KMS-11 (cell line): Measurements from ENCODE around the gene RBM26.

Experiments
- H2AFZ ChIP-seq: fragments of 200-600 bp; sonication (generic); 2 replicates; pipeline ENCODE4 v1.6.1; 2016; ENCODE audit warnings: antibody characterized with exemption, mixed run types, low read depth
- H3K27ac ChIP-seq: fragments of 200-600 bp; sonication (generic); 2 replicates; pipeline ENCODE4 v1.6.1; 2016; ENCODE audit warnings: mild to moderate bottlenecking, mixed run types
- H3K27me3 ChIP-seq: fragments of 200-600 bp; sonication (generic); 2 replicates; pipeline ENCODE4 v1.6.1; 2017; ENCODE audit warnings: mild to moderate bottlenecking, low read depth, mixed run types, moderate library complexity; ENCODE audit not compliant: insufficient read depth
- H3K36me3 ChIP-seq: fragments of 200-600 bp; sonication (generic); 2 replicates; pipeline ENCODE4 v1.6.1; 2017; ENCODE audit warnings: mild to moderate bottlenecking, mixed run types; ENCODE audit not compliant: insufficient read depth
- H3K4me1 ChIP-seq: fragments of 200-600 bp; sonication (generic); 2 replicates; pipeline ENCODE4 v1.6.1; 2016; ENCODE audit warnings: mild to moderate bottlenecking, low read depth, mixed run types; ENCODE audit not compliant: poor library complexity, severe bottlenecking
- H3K4me2 ChIP-seq: fragments of 200-600 bp; sonication (generic); 2 replicates; pipeline ENCODE4 v1.7.0; 2016; ENCODE audit warnings: mild to moderate bottlenecking, mixed run types
- H3K4me3 ChIP-seq: fragments of 200-600 bp; sonication (generic); IDR thresholded peaks from 2 replicates; pipeline ENCODE4 v1.6.1; 2017; ENCODE audit warnings: low read depth, low read length, mixed read lengths; ENCODE audit not compliant: insufficient read depth
- H3K79me2 ChIP-seq: fragments of 200-600 bp; sonication (generic); 2 replicates; pipeline ENCODE4 v1.6.1; 2016; ENCODE audit warnings: low read depth, mixed run types; ENCODE audit not compliant: insufficient read depth
- H3K9ac ChIP-seq: fragments of 200-600 bp; sonication (generic); 2 replicates; pipeline ENCODE4 v1.6.1; 2016; ENCODE audit warnings: mild to moderate bottlenecking, mixed run types
- H4K20me1 ChIP-seq: fragments of 200-600 bp; sonication (generic); 2 replicates; pipeline ENCODE4 v1.6.1; 2016; ENCODE audit warnings: mild to moderate bottlenecking, mixed run types; ENCODE audit not compliant: insufficient read depth
- TF ChIP-seq, protein P1 (sequence below): fragments of 200-600 bp; sonication (generic); conservative IDR thresholded peaks from 2 replicates; pipeline ENCODE4 v1.6.1; 2017; ENCODE audit warnings: low read depth, mild to moderate bottlenecking, antibody characterized with exemption, low read length, moderate library complexity, mixed read lengths

Gene RBM26

DNA sequence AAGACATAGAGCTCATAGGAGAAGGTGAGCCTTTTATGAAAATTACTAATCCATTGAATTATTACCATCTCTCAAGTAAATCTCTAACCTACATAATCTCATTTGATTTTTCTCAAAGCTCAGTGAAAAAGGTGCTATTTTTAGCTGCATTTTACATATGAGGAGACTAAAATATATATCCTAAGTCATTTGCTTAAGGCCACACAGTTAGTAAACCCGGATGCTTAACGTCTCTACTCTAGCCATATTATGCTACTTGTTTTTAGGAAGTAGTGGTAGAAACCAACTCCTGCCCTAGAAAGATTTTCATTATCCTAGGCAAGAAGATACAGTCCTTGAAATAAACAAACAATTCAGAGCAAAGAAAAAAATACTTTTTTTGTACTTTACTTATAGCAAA lies 108.9 kb downstream of the RBM26 start:
- Histone ChIP-seq H4K20me1 (no peaks in the 10 kb centered on the region), H2AFZ (no peak overlapping the region), H3K79me2 (no peaks in the 10 kb centered on the region), H3K27ac (no peak overlapping the region), H3K9ac (no peak overlapping the region), H3K4me2 (no peak overlapping the region), H3K27me3 (no peaks in the 10 kb centered on the region), H3K4me3 (no peak overlapping the region), H3K4me1 (no peaks in the 10 kb centered on the region), H3K36me3 (no peaks in the 10 kb centered on the region)
- TF ChIP-seq, protein P1, sequence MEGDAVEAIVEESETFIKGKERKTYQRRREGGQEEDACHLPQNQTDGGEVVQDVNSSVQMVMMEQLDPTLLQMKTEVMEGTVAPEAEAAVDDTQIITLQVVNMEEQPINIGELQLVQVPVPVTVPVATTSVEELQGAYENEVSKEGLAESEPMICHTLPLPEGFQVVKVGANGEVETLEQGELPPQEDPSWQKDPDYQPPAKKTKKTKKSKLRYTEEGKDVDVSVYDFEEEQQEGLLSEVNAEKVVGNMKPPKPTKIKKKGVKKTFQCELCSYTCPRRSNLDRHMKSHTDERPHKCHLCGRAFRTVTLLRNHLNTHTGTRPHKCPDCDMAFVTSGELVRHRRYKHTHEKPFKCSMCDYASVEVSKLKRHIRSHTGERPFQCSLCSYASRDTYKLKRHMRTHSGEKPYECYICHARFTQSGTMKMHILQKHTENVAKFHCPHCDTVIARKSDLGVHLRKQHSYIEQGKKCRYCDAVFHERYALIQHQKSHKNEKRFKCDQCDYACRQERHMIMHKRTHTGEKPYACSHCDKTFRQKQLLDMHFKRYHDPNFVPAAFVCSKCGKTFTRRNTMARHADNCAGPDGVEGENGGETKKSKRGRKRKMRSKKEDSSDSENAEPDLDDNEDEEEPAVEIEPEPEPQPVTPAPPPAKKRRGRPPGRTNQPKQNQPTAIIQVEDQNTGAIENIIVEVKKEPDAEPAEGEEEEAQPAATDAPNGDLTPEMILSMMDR = no peak

DNA sequence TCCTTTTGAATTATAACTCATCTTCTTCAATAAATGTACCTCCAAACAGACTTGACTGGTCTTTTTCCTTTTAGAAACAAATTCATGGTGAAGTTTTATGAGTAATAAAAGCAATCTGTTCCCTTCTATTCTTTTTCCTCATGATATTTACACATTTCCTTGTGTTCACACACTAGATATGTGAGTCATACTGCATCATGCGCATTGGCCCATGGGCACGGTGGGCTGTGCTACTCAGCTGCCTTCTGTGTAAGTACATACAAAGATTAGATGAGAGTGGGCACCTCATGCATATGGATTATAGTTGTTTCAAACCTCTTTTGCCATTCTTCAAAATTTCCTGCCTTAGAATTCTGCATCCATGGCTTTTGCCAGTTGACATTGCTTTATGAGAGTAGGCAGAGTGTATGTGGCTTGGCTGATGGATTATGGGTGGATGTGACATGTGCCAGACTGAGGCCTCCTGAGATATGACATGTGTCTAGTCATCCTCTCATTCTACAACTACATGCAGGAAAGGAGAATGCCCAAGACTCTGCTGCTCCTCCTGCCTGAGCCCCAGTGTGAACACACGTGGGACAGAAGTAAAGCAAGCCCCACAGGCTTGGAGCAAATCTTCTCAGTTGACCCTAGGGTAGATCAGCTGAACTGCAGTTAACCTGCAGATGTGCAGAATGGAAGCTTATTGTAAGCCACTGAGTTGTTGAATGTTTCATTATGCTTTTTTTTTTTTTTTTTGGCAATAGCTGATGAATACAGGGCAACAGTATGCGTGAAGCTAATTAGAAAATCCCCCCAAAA lies 109.9 kb downstream of the RBM26 start:
- Histone ChIP-seq H3K9ac (no peak overlapping the region), H4K20me1 (no peaks in the 10 kb centered on the region), H3K4me2 (no peak overlapping the region), H3K4me1 (no peaks in the 10 kb centered on the region), H3K27me3 (no peaks in the 10 kb centered on the region), H3K4me3 (no peak overlapping the region), H3K27ac (no peak overlapping the region), H3K79me2 (no peaks in the 10 kb centered on the region), H3K36me3 (no peaks in the 10 kb centered on the region), H2AFZ (no peak overlapping the region)
- TF ChIP-seq, protein P1 = no peak

DNA sequence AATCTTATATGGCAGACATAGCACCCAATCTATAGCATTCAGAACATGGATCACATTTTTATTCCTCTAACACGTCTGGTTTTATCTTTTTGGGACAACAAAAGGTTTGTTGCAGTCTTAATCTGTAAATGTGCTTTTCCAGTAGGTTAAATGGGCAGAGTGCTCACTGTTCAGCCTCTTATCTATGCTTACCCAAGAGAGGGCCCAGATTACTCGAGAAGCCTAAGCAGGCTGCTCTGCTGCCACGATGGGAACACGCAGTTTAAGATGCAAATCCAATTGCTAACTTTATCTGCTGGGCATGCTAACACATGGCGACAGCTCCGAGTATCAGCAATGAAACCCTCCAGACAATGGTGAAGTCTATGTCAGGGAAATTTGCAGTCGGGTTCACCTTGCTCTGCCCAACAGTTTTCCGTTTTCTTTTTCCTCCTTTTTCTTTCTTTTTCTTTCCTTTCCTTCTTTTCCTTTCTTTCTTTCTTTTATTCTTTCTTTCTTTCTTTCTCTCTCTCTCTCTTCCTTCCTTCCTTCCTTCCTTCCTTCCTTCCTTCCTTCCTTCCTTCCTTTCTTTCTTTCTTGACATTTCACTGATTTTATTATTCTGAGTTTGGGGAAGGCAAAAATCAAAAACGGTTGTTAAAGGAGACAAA lies 115.3 kb downstream of the RBM26 start:
- H2AFZ ChIP-seq = no peak overlapping the region
- H3K27ac ChIP-seq = no peak overlapping the region
- no peak overlapping the region for H3K4me2 ChIP-seq

DNA sequence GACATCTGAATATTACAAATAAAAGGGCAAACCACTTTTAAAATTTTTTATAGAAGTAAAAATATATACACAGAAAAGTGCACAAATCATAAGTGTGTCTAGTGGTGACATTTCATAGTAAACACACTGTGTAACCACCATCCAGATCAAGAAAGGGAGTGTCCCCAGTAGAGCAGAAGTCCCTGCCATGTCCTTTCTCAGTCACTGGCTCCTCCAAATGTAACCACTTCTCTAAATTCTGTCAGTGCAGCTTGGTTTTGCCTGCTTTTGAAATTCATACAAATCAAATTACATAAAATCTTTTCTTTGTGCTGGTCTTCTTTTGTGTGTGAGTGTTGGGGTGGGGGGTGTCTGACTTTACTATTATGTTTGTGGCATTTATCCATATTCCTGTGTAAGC lies 116.5 kb downstream of the RBM26 start:
- Histone ChIP-seq H3K36me3 (no peaks in the 10 kb centered on the region), H3K79me2 (no peaks in the 10 kb centered on the region), H4K20me1 (no peaks in the 10 kb centered on the region), H3K27me3 (no peaks in the 10 kb centered on the region), H3K4me2 (no peak overlapping the region), H3K4me3 (no peak overlapping the region), H3K9ac (no peak overlapping the region), H2AFZ (no peak overlapping the region), H3K27ac (no peak overlapping the region), H3K4me1 (no peaks in the 10 kb centered on the region)
- TF ChIP-seq, protein P1 = no peak

More for the DNA sequence above, 115.3 kb downstream of the RBM26 start:
- Histone ChIP-seq H4K20me1 (no peaks in the 10 kb centered on the region), H3K4me1 (no peaks in the 10 kb centered on the region), H3K27me3 (no peaks in the 10 kb centered on the region), H3K9ac (no peak overlapping the region), H3K4me3 (no peak overlapping the region), H3K36me3 (no peaks in the 10 kb centered on the region), H3K79me2 (no peaks in the 10 kb centered on the region)
- TF ChIP-seq, protein P1 = no peak
